B cell (primary cell): ENCODE measurements around the gene CLCC1.

Experiments
- CTCF ChIP-seq: fragments of 200-600 bp; IDR thresholded peaks from one replicate; pipeline ENCODE4 v1.8.0; 2022; ENCODE audit warnings: antibody characterized with exemption, mild to moderate bottlenecking
- EZH2 ChIP-seq: IDR thresholded peaks from 2 replicates; pipeline ENCODE4 v1.6.1; 2012; ENCODE audit warnings: borderline replicate concordance, low read depth, mild to moderate bottlenecking, moderate library complexity, low read length; ENCODE audit not compliant: insufficient read depth, poor library complexity, severe bottlenecking

GRCh38 chr1:108916788-108917187 is 46.5 kb downstream of the CLCC1 start:
- TF ChIP-seq CTCF (no peak), EZH2 (no peak)
